ENCODE data around the gene MED13L.

DNA sequence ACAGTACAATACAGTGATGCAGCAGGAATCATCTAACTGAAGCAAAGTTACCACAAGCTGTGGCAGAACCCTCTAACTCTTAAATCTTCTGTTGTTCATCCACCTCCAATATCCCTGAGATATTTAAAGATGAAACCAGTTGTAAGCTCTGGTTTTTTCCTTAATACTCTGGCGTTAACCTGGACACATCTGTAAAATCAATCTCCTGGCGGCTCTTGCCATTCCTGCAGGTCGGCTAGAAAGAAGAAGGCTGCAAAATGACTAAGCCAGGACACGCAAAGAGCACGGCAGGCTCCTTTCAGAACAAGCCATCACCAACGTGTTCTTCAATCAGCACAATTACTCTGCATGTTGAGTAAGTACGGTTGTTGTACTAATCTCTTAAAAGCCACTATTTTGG is 309.3 kb downstream of the MED13L start:
- TF ChIP-seq, protein P1, sequence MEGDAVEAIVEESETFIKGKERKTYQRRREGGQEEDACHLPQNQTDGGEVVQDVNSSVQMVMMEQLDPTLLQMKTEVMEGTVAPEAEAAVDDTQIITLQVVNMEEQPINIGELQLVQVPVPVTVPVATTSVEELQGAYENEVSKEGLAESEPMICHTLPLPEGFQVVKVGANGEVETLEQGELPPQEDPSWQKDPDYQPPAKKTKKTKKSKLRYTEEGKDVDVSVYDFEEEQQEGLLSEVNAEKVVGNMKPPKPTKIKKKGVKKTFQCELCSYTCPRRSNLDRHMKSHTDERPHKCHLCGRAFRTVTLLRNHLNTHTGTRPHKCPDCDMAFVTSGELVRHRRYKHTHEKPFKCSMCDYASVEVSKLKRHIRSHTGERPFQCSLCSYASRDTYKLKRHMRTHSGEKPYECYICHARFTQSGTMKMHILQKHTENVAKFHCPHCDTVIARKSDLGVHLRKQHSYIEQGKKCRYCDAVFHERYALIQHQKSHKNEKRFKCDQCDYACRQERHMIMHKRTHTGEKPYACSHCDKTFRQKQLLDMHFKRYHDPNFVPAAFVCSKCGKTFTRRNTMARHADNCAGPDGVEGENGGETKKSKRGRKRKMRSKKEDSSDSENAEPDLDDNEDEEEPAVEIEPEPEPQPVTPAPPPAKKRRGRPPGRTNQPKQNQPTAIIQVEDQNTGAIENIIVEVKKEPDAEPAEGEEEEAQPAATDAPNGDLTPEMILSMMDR (conservative IDR thresholded peaks at IDR 0.05 in 1 of 2, IDR thresholded peaks at IDR 0.05 in 1 of 2; ENCODE audit: low read depth in 1 of 2, low read length in 2 of 2): no peak
- TF ChIP-seq EZH2 (IDR thresholded peaks at IDR 0.05; ENCODE audit: low read length, missing control alignments): no peak
